A673 (cell line): ENCODE measurements around the gene RIC8A.
A peak's percentile ranks its signal among the peaks of the same experiment; 100 is the strongest.
"Not testable (repeated sequence)": the region's sequence is repeated elsewhere in the genome, so short reads cannot be mapped to it uniquely, and the experiment has no call there.

Experiments used
- CTCF ChIP-seq: fragments of 300-800, 200-600 bp; sonication (generic); conservative IDR thresholded peaks from 2 replicates; pipeline ENCODE4 v1.5.1; 2017; ENCODE audit warnings: low read depth, mild to moderate bottlenecking, antibody characterized with exemption, low read length, moderate library complexity, mixed read lengths
- EZH2 ChIP-seq: fragments of 200-600 bp; sonication (generic); IDR thresholded peaks from 2 replicates; pipeline ENCODE4 v1.6.1; 2017; ENCODE audit warnings: borderline replicate concordance, low read depth, mild to moderate bottlenecking, mixed read lengths, antibody characterized with exemption, low read length; ENCODE audit not compliant: poor library complexity, severe bottlenecking

DNA sequence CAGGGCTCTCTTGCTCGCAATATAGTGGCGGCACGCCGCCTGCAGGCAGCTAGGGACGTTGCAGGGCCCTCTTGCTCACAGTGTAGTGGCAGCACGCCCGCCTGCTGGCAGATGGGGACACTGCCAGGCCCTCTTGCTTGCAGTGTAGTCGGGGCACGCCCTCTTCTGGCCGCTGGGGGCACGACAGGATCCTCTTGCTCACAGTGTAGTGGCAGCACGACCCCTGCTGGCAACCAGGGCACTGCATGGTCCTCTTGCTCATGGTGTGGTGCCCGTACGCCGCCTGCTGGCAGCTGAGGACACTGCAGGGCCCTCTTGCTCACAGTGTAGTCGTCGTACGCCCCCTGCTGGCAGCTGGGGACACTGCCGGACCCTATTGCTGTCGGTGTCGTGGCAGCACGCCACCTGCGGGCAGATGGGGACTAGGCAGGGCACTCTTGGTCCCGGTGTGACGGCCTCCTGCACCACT lies 17.6 kb upstream of the RIC8A start:
- TF ChIP-seq EZH2: not testable (repeated sequence)
- 0 out of 2 replicates have a peak, but pooled peaks have one; percentile 20 for TF ChIP-seq CTCF
